Panc1 (cell line): ENCODE measurements around the gene ADAMTSL2. TPM values are rescaled to one million over a fixed set of nuclear protein-coding genes. Genes with fewer than 3 reads are reported as not detected.

Experiments used
- ATAC-seq: fragments of 200-7000 bp; cut with Tn5 transposase; 2 replicates; pipeline ENCODE4 v1.9.1; 2020; ENCODE audit warnings: mild to moderate bottlenecking, moderate library complexity
- BruUV-seq: library from RNA; stranded (reverse); fragments of 400-500 nt; replicated peaks from 2 replicates; lab custom pipeline; 2021; lab: Mats Ljungman, UMichigan
- CTCF ChIA-PET: fragments of 300-600 bp; sonication (Branson Sonifier 250); formaldehyde crosslinking; loops from one replicate; lab custom pipeline; 2022; ENCODE audit warnings: antibody characterized with exemption; lab: Charles Lee
- POLR2A ChIA-PET: fragments of 300-600 bp; sonication (Branson Sonifier 250); formaldehyde crosslinking; loops from one replicate; lab custom pipeline; 2022; ENCODE audit warnings: antibody characterized with exemption; lab: Charles Lee
- DNase-seq: peaks from one replicate; pipeline ENCODE4 v3.0.0-alpha.2; 2010; ENCODE audit warnings: low read depth, low spot score
- H3K27ac ChIP-seq: 2 replicates; pipeline ENCODE4 v1.5.1; 2011; ENCODE audit warnings: mild to moderate bottlenecking, low read length, inconsistent platforms
- H3K27me3 ChIP-seq: fragments of 200-500 bp; sonication (Bioruptor generic); 2 replicates; pipeline ENCODE4 v1.6.0; 2014; ENCODE audit warnings: low read length, inconsistent platforms; ENCODE audit not compliant: control insufficient read depth, insufficient read depth
- H3K36me3 ChIP-seq: fragments of 200-500 bp; sonication (Bioruptor generic); 2 replicates; pipeline ENCODE4 v1.5.1; 2014; ENCODE audit warnings: inconsistent platforms, mild to moderate bottlenecking, low read length, moderate library complexity; ENCODE audit not compliant: control insufficient read depth, insufficient read depth
- H3K4me1 ChIP-seq: 2 replicates; pipeline ENCODE4 v1.5.1; 2011; ENCODE audit warnings: inconsistent platforms, mild to moderate bottlenecking, low read length, moderate library complexity; ENCODE audit not compliant: control insufficient read depth, insufficient read depth
- H3K4me3 ChIP-seq, 2 experiments: 2 replicates each; pipeline ENCODE4 v1.5.1; 2011 to 2012; ENCODE audit warnings: low read depth in 2 of 2, low read length in 2 of 2, mild to moderate bottlenecking in 2 of 2, inconsistent platforms in 1 of 2, moderate library complexity in 1 of 2
- H3K9me3 ChIP-seq: fragments of 200-500 bp; sonication (Bioruptor generic); 2 replicates; pipeline ENCODE4 v1.5.1; 2014; ENCODE audit warnings: low read depth, mild to moderate bottlenecking, inconsistent platforms, low read length, moderate library complexity; ENCODE audit not compliant: control insufficient read depth, insufficient read depth
- CTCF ChIP-seq: fragments of 450-650 bp; IDR thresholded peaks from 2 replicates; pipeline ENCODE4 v1.5.1; 2017; ENCODE audit warnings: mild to moderate bottlenecking
- POLR2AphosphoS5 ChIP-seq: IDR thresholded peaks from 2 replicates; pipeline ENCODE4 v1.6.1; 2012; ENCODE audit warnings: mild to moderate bottlenecking, low read depth, low read length, moderate library complexity
- SIN3A ChIP-seq: IDR thresholded peaks from 2 replicates; pipeline ENCODE4 v1.6.1; 2012; ENCODE audit warnings: low read depth, mild to moderate bottlenecking, low read length, moderate library complexity, borderline replicate concordance; ENCODE audit not compliant: insufficient read depth
- TCF7L2 ChIP-seq: IDR thresholded peaks from 2 replicates; pipeline ENCODE4 v1.6.1; 2011; ENCODE audit warnings: mild to moderate bottlenecking, low read depth, low read length, inconsistent platforms
- in situ Hi-C: cut with HindIII; loops from 2 replicates; pipeline ENCODE4 v1.10.0; 2016; ENCODE audit warnings: low sequenced_read_pairs, low pct_unique_long_range_greater_than_20kb
- intact Hi-C: fragments of 100-400 bp; cut with micrococcal nuclease; formaldehyde crosslinking; loops from one replicate; pipeline ENCODE4 v1.10.0; 2022; ENCODE audit not compliant: unreplicated experiment
- total RNA-seq: library from RNA; stranded (reverse); gene quantifications from one replicate; pipeline ENCODE4 v1.2.1, GENCODE V29; 2021; ENCODE audit not compliant: unreplicated experiment
- TF ChIP-seq, protein P1 (sequence below), 2 experiments: IDR thresholded peaks; 2 replicates each; pipeline ENCODE4 v1.6.1; 2011 to 2012; ENCODE audit warnings: low read depth in 2 of 2, control low read depth in 1 of 2, low read length in 1 of 2, mild to moderate bottlenecking in 1 of 2, moderate library complexity in 1 of 2; ENCODE audit not compliant: insufficient read depth in 1 of 2

Gene ADAMTSL2
- total RNA-seq, 1 experiment from 2014 or later, result 0.10 TPM

DNA sequence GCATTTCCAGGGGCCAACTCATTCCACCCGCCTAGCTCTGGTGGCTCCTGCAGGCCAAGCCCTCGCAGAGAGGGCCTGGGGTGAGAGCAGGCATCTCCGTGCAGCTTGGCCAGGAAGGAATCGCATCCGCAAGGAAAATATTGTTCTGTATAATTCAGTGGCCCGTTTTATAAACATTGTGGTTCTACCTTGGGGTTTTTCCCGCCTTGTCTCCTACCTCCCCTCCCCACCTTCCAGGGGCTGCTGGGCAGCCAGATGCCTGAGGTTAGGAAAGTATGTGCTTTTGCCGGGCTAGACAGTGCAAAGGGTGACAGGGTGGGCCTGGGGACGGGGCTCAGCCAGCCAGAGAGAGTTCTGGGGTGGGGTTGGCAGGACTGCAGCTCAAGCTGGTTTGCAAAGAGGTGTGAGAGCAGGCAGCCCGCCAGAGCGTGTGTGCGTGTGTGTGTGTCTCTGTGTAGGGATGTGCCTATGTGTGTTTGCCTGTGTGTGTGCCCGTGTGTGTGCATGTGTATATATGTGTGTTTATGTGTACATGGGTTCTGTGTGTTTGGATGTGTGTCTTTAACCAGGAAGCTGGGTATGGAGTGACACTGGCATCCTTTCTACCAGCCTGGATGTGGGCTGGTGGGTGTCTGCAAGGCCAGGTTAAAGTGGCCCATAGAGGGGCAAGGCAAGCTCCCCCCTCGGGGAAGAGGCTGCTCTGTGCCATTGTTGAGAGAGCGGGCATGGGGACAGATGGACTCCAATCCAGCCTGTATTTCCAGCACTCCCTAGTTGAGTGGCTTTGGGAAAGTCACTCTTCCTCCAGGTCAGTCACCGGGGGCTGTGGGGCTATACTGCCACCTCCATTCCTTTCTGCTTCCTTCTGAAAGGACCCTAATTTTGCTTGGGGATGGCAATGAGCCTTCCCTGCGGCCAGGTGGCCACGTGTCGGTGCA is 45.0 kb upstream of the ADAMTSL2 start:
- Histone ChIP-seq H3K9me3 (no peaks in the 10 kb centered on the region), H3K27ac (no peak overlapping the region), H3K4me3 (no peak overlapping the region), H3K27me3 (no peaks in the 10 kb centered on the region), H3K4me1 (peaks cover 2% of the 10 kb centered on the region; the same call in 1 of the 2 replicates), H3K36me3 (no peaks in the 10 kb centered on the region)
- CTCF ChIA-PET, result interaction anchor here (1.0 kb wide), 1 partner anchor 9 kb away, joined by 3 read pairs; no protein-coding TSS in a partner anchor
- in situ Hi-C loops (no loop called here), intact Hi-C loops (loop anchor here (10.0 kb wide), 1 partner anchor 135 kb away; the partner anchor contains the start of genes SURF1 and SURF2)
- POLR2A ChIA-PET, result no interaction called here
- DNase-seq (no peak), ATAC-seq (no peak)
- no TSS peak for BruUV-seq
- TF ChIP-seq TCF7L2 (no peak), CTCF (no peak), SIN3A (no peak), POLR2AphosphoS5 (no peak)
- TF ChIP-seq, protein P1, sequence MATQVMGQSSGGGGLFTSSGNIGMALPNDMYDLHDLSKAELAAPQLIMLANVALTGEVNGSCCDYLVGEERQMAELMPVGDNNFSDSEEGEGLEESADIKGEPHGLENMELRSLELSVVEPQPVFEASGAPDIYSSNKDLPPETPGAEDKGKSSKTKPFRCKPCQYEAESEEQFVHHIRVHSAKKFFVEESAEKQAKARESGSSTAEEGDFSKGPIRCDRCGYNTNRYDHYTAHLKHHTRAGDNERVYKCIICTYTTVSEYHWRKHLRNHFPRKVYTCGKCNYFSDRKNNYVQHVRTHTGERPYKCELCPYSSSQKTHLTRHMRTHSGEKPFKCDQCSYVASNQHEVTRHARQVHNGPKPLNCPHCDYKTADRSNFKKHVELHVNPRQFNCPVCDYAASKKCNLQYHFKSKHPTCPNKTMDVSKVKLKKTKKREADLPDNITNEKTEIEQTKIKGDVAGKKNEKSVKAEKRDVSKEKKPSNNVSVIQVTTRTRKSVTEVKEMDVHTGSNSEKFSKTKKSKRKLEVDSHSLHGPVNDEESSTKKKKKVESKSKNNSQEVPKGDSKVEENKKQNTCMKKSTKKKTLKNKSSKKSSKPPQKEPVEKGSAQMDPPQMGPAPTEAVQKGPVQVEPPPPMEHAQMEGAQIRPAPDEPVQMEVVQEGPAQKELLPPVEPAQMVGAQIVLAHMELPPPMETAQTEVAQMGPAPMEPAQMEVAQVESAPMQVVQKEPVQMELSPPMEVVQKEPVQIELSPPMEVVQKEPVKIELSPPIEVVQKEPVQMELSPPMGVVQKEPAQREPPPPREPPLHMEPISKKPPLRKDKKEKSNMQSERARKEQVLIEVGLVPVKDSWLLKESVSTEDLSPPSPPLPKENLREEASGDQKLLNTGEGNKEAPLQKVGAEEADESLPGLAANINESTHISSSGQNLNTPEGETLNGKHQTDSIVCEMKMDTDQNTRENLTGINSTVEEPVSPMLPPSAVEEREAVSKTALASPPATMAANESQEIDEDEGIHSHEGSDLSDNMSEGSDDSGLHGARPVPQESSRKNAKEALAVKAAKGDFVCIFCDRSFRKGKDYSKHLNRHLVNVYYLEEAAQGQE (IDR thresholded peaks at IDR 0.05; ENCODE audit: insufficient read depth in 1 of 2, low read depth in 2 of 2, low read length in 1 of 2), result no peak

DNA sequence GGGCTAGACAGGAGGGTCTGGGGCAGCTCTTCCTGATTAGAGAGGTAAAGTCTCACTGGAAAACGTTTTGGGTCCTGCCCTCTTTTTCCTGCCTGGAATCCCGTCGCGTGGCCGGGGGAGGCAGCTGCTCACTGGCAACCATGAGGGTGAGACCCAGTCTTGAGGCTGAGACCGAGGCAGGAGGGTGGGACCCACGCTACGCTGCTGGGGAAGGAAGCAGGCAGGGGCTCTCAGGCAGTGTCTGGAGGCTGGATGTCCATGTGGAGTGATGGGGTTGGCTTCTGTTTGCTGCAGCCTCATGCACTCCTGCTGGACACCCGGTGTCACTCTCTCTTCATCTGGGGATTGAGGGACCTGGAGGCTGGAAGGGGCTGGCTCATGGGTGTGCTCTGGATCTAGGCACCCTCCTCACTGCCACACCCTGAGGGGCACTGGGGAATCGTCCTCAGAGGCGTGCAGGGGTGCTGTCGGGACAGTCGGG is 44.3 kb upstream of the ADAMTSL2 start:
- ATAC-seq, result peak; percentile 28; the same call in 1 of the 2 replicates
- H3K9me3 ChIP-seq, result no peaks in the 10 kb centered on the region
- TF ChIP-seq SIN3A, result no peak
- TF ChIP-seq TCF7L2, result no peak
- no peak for TF ChIP-seq CTCF
- no peak for TF ChIP-seq POLR2AphosphoS5
- TF ChIP-seq, protein P1 (IDR thresholded peaks at IDR 0.05; ENCODE audit: insufficient read depth in 1 of 2, low read depth in 2 of 2, low read length in 1 of 2), result no peak
- no peaks in the 10 kb centered on the region for H3K27me3 ChIP-seq
- CTCF ChIA-PET, result interaction anchor here (1.0 kb wide), 1 partner anchor 10 kb away, joined by 3 read pairs; no protein-coding TSS in a partner anchor
- no peak for DNase-seq
- in situ Hi-C loops, result no loop called here
- no peak overlapping the region for H3K27ac ChIP-seq
- H3K36me3 ChIP-seq, result no peaks in the 10 kb centered on the region
- H3K4me3 ChIP-seq, result no peak overlapping the region
- intact Hi-C loops, result no loop called here
- no TSS peak for BruUV-seq
- POLR2A ChIA-PET, result no interaction called here
- peaks cover 2% of the 10 kb centered on the region; the same call in 1 of the 2 replicates for H3K4me1 ChIP-seq
